Neural cell (in vitro differentiated cells): ENCODE results near the gene GALNT11. TPM values are rescaled to one million over a fixed set of nuclear protein-coding genes. Genes with fewer than 3 reads are reported as not detected.

Experiments used
- H2AFZ ChIP-seq: fragments of 200-600, 300-800 bp; sonication (generic), shearing (Covaris generic); 2 replicates; pipeline ENCODE4 v1.6.0; 2014; ENCODE audit warnings: low read depth, mild to moderate bottlenecking, antibody characterized with exemption, low read length, moderate library complexity
- H3F3A ChIP-seq: fragments of 200-600 bp; shearing (Covaris generic); 2 replicates; pipeline ENCODE4 v1.6.1; 2016; ENCODE audit warnings: mild to moderate bottlenecking, moderate library complexity, mixed read lengths, antibody characterized with exemption, low read length; ENCODE audit not compliant: insufficient read depth, poor library complexity, severe bottlenecking
- H3K27ac ChIP-seq: fragments of 200-600, 300-800 bp; sonication (generic), shearing (Covaris generic); 2 replicates; pipeline ENCODE4 v1.5.1; 2014; ENCODE audit warnings: mild to moderate bottlenecking, low read length, moderate library complexity
- H3K27me3 ChIP-seq: fragments of 300-800, 200-600 bp; sonication (generic), shearing (Covaris generic); 2 replicates; pipeline ENCODE4 v1.6.0; 2014; ENCODE audit warnings: mild to moderate bottlenecking, low read depth, low read length, moderate library complexity; ENCODE audit not compliant: insufficient read depth
- H3K36me3 ChIP-seq: fragments of 300-800, 200-600 bp; sonication (generic), shearing (Covaris generic); 2 replicates; pipeline ENCODE4 v1.5.1; 2014; ENCODE audit warnings: mild to moderate bottlenecking, antibody characterized with exemption, low read length, moderate library complexity; ENCODE audit not compliant: insufficient read depth
- H3K4me2 ChIP-seq: fragments of 300-800, 200-600 bp; sonication (generic), shearing (Covaris generic); 2 replicates; pipeline ENCODE4 v1.6.0; 2014; ENCODE audit warnings: mild to moderate bottlenecking, low read length
- H3K4me3 ChIP-seq: fragments of 300-800, 200-600 bp; sonication (generic), shearing (Covaris generic); 2 replicates; pipeline ENCODE4 v1.5.1; 2014; ENCODE audit warnings: mild to moderate bottlenecking, low read length, moderate library complexity
- H3K79me2 ChIP-seq: fragments of 200-600 bp; shearing (Covaris generic); replicated peaks from 2 replicates; pipeline ENCODE4 v1.6.0; 2014; ENCODE audit warnings: mild to moderate bottlenecking, low read length, moderate library complexity; ENCODE audit not compliant: insufficient read depth
- H3K9ac ChIP-seq: fragments of 300-800, 200-600 bp; sonication (generic), shearing (Covaris generic); 2 replicates; pipeline ENCODE4 v1.6.1; 2016; ENCODE audit warnings: mild to moderate bottlenecking, low read length, mixed read lengths
- H3K9me2 ChIP-seq: fragments of 200-600 bp; shearing (Covaris generic); 2 replicates; pipeline ENCODE4 v1.6.1; 2016; ENCODE audit warnings: mild to moderate bottlenecking, low read length, mixed read lengths; ENCODE audit not compliant: insufficient read depth
- H3K9me3 ChIP-seq: fragments of 200-600, 300-800 bp; sonication (generic), shearing (Covaris generic); 2 replicates; pipeline ENCODE4 v1.6.1; 2016; ENCODE audit warnings: mild to moderate bottlenecking, mixed run types, low read length, moderate library complexity, mixed read lengths
- H4K20me1 ChIP-seq: fragments of 200-600 bp; shearing (Covaris generic); 2 replicates; pipeline ENCODE4 v1.6.1; 2016; ENCODE audit warnings: mild to moderate bottlenecking, mixed run types; ENCODE audit not compliant: insufficient read depth
- CTCF ChIP-seq: fragments of 450-650 bp; IDR thresholded peaks from 2 replicates; pipeline ENCODE4 v1.5.1; 2014; ENCODE audit warnings: antibody characterized with exemption, mild to moderate bottlenecking, moderate library complexity; ENCODE audit not compliant: poor library complexity, severe bottlenecking
- EP300 ChIP-seq: fragments of 450-650 bp; conservative IDR thresholded peaks from 2 replicates; pipeline ENCODE4 v1.6.1; 2014; ENCODE audit warnings: antibody characterized with exemption, mild to moderate bottlenecking, moderate library complexity; ENCODE audit not compliant: poor library complexity, severe bottlenecking
- EZH2 ChIP-seq: fragments of 200-600, 300-800 bp; shearing (Covaris generic), sonication (generic); IDR thresholded peaks from 2 replicates; pipeline ENCODE4 v1.6.1; 2014; ENCODE audit warnings: antibody characterized with exemption, low read length, borderline replicate concordance, mild to moderate bottlenecking; ENCODE audit not compliant: insufficient read depth, poor library complexity, severe bottlenecking
- MXI1 ChIP-seq: fragments of 450-650 bp; conservative IDR thresholded peaks from 2 replicates; pipeline ENCODE4 v1.6.1; 2014; ENCODE audit warnings: antibody characterized with exemption, mild to moderate bottlenecking; ENCODE audit not compliant: poor library complexity, severe bottlenecking
- POLR2AphosphoS5 ChIP-seq: IDR thresholded peaks from 2 replicates; pipeline ENCODE4 v1.6.1; 2012
- RAD21 ChIP-seq: fragments of 450-650 bp; conservative IDR thresholded peaks from 2 replicates; pipeline ENCODE4 v1.6.1; 2014; ENCODE audit warnings: antibody characterized with exemption, mild to moderate bottlenecking, moderate library complexity
- REST ChIP-seq: IDR thresholded peaks from 2 replicates; pipeline ENCODE4 v1.6.1; 2012; ENCODE audit warnings: borderline replicate concordance
- SMC3 ChIP-seq: fragments of 450-650 bp; conservative IDR thresholded peaks from 2 replicates; pipeline ENCODE4 v1.6.1; 2014; ENCODE audit warnings: antibody characterized with exemption, mild to moderate bottlenecking, moderate library complexity; ENCODE audit not compliant: poor library complexity
- TAF1 ChIP-seq: IDR thresholded peaks from 2 replicates; pipeline ENCODE4 v1.6.1; 2012; ENCODE audit warnings: low read depth
- polyA plus RNA-seq: library from polyadenylated mRNA; depleted of rRNA; stranded (reverse); fragments of >200 nt; gene quantifications from 2 replicates; pipeline ENCODE4 v1.2.3, GENCODE V29; 2014

GALNT11 gene
- polyA plus RNA-seq, 1 donor from 2014 or later, result 118 TPM

- no peaks in the 10 kb centered on the region for H3K27me3 ChIP-seq
- no peak overlapping the region for H3K4me2 ChIP-seq
These were observed 61.0 kb downstream of the GALNT11 start for GRCh38 chr7:152086513-152086912.

GRCh38 chr7:152089183-152089582 lies 63.7 kb downstream of the GALNT11 start:
- Histone ChIP-seq H3K27me3 (no peaks in the 10 kb centered on the region), H3K27ac (no peak overlapping the region), H3K4me3 (no peak overlapping the region), H3K36me3 (no peaks in the 10 kb centered on the region), H3K9me2 (no peaks in the 10 kb centered on the region), H2AFZ (no peak overlapping the region), H3K9me3 (no peaks in the 10 kb centered on the region), H4K20me1 (no peaks in the 10 kb centered on the region), H3K4me2 (no peak overlapping the region), H3F3A (no peaks in the 10 kb centered on the region), H3K79me2 (no peaks in the 10 kb centered on the region), H3K9ac (no peak overlapping the region)
- TF ChIP-seq REST (no peak), POLR2AphosphoS5 (no peak), SMC3 (no peak), CTCF (no peak), MXI1 (no peak), TAF1 (no peak), RAD21 (no peak)

More at GRCh38 chr7:152086513-152086912, 61.0 kb downstream of the GALNT11 start:
- H2AFZ ChIP-seq, result no peak overlapping the region
- no peaks in the 10 kb centered on the region for H3K79me2 ChIP-seq
- H3K9ac ChIP-seq, result no peak overlapping the region
- H3K27ac ChIP-seq, result no peak overlapping the region
- H4K20me1 ChIP-seq, result no peaks in the 10 kb centered on the region
- no peak overlapping the region for H3K4me3 ChIP-seq
- TF ChIP-seq EZH2, result no peak
- no peak for TF ChIP-seq REST
- no peak for TF ChIP-seq MXI1
- TF ChIP-seq RAD21, result no peak
- no peak for TF ChIP-seq CTCF
- TF ChIP-seq EP300, result no peak
- TF ChIP-seq TAF1, result no peak
- TF ChIP-seq POLR2AphosphoS5, result no peak
- no peak for TF ChIP-seq SMC3
- H3F3A ChIP-seq, result no peaks in the 10 kb centered on the region
- H3K36me3 ChIP-seq, result no peaks in the 10 kb centered on the region
- no peaks in the 10 kb centered on the region for H3K9me3 ChIP-seq
- H3K9me2 ChIP-seq, result no peaks in the 10 kb centered on the region
